ENCODE results near the gene ACTL10. TPM values are rescaled to one million over a fixed set of nuclear protein-coding genes. Genes with fewer than 3 reads are reported as not detected.

Gene ACTL10
- total and polyA plus RNA-seq, 2 of the 13 experiments (the other 11 are each of a cell fraction or from before 2014, with no cell fraction given) = not detected

DNA sequence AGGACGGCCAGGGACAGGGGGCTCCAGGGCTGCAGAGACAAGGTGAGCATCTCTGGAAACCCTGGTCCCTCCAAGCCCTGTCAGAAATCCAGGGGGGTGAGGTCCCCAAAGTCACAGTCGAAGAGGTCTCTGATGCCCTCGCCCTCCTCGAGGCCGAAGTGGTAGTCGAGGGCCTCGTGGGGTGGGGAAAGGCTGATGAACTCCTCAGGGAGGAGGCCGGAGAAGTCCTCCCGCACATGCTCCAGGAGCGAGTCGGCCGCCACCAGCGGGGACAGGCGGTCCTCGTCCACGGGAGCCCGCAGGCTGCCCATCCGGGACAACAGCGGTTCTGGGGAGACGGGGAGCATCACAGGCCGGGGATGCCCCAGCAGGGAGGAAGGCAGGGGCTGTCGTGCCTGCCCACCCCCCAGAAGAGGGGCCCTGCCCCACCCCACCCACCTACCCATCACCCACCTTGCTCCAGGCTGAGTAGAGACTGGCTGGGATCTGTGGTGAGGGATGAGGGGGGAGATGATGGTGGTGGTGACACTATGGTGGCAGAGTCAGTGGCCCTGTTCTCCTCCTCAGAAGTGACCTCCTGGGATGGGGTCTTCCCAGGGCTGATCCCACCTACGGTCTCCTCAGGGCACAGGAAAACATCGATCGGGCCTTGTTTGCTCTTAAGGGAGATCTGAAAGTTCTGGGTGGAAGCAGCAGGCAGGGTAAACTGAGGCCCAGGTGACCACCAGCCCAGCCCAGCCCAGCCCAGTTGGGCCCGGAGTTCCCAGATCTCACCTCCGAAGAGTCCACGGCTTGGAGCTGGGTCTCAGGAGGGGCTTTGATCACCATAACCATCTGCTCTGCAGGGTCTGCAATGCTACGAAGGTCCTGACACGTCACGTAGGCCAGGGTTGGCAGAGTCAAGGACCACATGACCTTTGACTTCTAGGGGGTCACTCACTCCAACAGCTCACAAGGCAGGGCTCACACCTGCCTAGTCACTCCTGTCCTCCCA, 10.2 kb downstream of the ACTL10 start:
- ChIA-PET CTCF (ENCODE audit: low intra/inter-chr PET ratio, low total read pairs) (no interaction called here), POLR2A (no interaction called here)
- no peak for ATAC-seq
- Histone ChIP-seq H3K4me2 (ENCODE audit: low read depth, low read length) (no peak overlapping the region), H3K79me2 (ENCODE audit: insufficient read depth, low read length) (peaks cover 21% of the 10 kb centered on the region), H3K27me3 (ENCODE audit: control insufficient read depth in 1 of 2, insufficient read depth in 2 of 2, low read length in 2 of 2) (peaks cover 0 to 3% of the 10 kb centered on the region in 2 experiments; a peak in 1 of 5 replicates), H2AFZ (ENCODE audit: low read length) (no peak overlapping the region), H3K4me1 (ENCODE audit: insufficient read depth, low read length) (peaks cover 28% of the 10 kb centered on the region), H3K27ac (ENCODE audit: extremely low read length, insufficient read depth, low read length) (no peak overlapping the region), H3K36me3 (replicated peaks in 1 of 2; ENCODE audit: control insufficient read depth in 1 of 2, insufficient read depth in 2 of 2, low read length in 2 of 2) (peaks cover 10 to 30% of the 10 kb centered on the region in 2 experiments), H3K4me3 (replicated peaks in 1 of 3; ENCODE audit: insufficient read depth in 1 of 3, low read depth in 2 of 3, low read length in 3 of 3) (no peak overlapping the region), H3K9me3 (ENCODE audit: low read length) (no peaks in the 10 kb centered on the region), H3K9ac (ENCODE audit: insufficient read depth, low read depth, low read length) (no peak overlapping the region), H4K20me1 (ENCODE audit: insufficient read depth, low read length) (no peaks in the 10 kb centered on the region)
- WGBS (ENCODE audit: low lambda C conversion rate) = 95% methylated on average over 30 of the region's 31 CpGs
- no peak for DNase-seq (ENCODE audit: low spot score)
- no peak for FAIRE-seq
- TF ChIP-seq NPAS2 (CRISPR knock-in tag; IDR thresholded peaks at IDR 0.05; ENCODE audit: borderline replicate concordance) (0 out of 2 replicates have a peak, but pooled peaks have one; percentile 41), AGO2 (optimal IDR thresholded peaks at IDR 0.05; ENCODE audit: low read depth, low read length) (peak; percentile 66), ZNF263 (CRISPR knock-in tag; IDR thresholded peaks at IDR 0.05) (0 out of 2 replicates have a peak, but pooled peaks have one; percentile 57), POLR2A (IDR thresholded peaks at IDR 0.05; ENCODE audit: insufficient read depth in 1 of 2, low read depth in 2 of 2, low read length in 2 of 2) (0 out of 4 replicates have a peak, but pooled peaks of 1 of the 2 experiments have one; percentile 17), BRCA1 (CRISPR knock-in tag; IDR thresholded peaks at IDR 0.05) (no peak), BCL6 (CRISPR knock-in tag; IDR thresholded peaks at IDR 0.05) (no peak), GATA4 (IDR thresholded peaks at IDR 0.05; ENCODE audit: borderline replicate concordance, low read depth) (no peak), RBFOX2 (IDR thresholded peaks at IDR 0.05; ENCODE audit: low read depth, low read length) (0 out of 2 replicates have a peak, but pooled peaks have one; percentile 18), NFIB (CRISPR knock-in tag; IDR thresholded peaks at IDR 0.05; ENCODE audit: borderline replicate concordance) (0 out of 2 replicates have a peak, but pooled peaks have one; percentile 14)
- TF ChIP-seq, protein P1, sequence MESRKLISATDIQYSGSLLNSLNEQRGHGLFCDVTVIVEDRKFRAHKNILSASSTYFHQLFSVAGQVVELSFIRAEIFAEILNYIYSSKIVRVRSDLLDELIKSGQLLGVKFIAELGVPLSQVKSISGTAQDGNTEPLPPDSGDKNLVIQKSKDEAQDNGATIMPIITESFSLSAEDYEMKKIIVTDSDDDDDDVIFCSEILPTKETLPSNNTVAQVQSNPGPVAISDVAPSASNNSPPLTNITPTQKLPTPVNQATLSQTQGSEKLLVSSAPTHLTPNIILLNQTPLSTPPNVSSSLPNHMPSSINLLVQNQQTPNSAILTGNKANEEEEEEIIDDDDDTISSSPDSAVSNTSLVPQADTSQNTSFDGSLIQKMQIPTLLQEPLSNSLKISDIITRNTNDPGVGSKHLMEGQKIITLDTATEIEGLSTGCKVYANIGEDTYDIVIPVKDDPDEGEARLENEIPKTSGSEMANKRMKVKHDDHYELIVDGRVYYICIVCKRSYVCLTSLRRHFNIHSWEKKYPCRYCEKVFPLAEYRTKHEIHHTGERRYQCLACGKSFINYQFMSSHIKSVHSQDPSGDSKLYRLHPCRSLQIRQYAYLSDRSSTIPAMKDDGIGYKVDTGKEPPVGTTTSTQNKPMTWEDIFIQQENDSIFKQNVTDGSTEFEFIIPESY (CRISPR knock-in tag; IDR thresholded peaks at IDR 0.05) = peak; percentile 89
- intact Hi-C loops (cut with micrococcal nuclease; ENCODE audit: unreplicated experiment) = no loop called here
- in situ Hi-C loops (cut with HindIII; ENCODE audit: extremely low pct_ligation_motif_present, low pct_unique_long_range_greater_than_20kb) = no loop called here
- no TSS peak for BruUV-seq (replicated peaks)
